Cortex of kidney (tissue), 1 donor: ENCODE results near the gene DHRS7.

Experiments used
- DNase-seq: peaks from one replicate; lab custom pipeline; 2025; lab: John Stamatoyannopoulos, UW

Gene DHRS7

GRCh38 chr14:60164712-60165546 lies at the start of gene DHRS7:
DHRS7 (minus strand) TSS chr14:60165398; CDS start chr14:60165309, 89 bp downstream.
- no peak for DNase-seq

- no peak for DNase-seq
These were observed 49.4 kb upstream of the DHRS7 start for GRCh38 chr14:60214415-60215126.

GRCh38 chr14:60214003-60214402 lies 48.8 kb upstream of the DHRS7 start:
- no peak for DNase-seq

GRCh38 chr14:60212503-60213371 lies 47.5 kb upstream of the DHRS7 start:
- DNase-seq: no peak

GRCh38 chr14:60211153-60211552 lies 46.0 kb upstream of the DHRS7 start:
- no peak for DNase-seq

GRCh38 chr14:60210703-60211102 lies 45.5 kb upstream of the DHRS7 start:
- DNase-seq: no peak

- no peak for DNase-seq
These were observed 41.8 kb upstream of the DHRS7 start for GRCh38 chr14:60206837-60207533.

- DNase-seq: no peak
These were observed 41.1 kb upstream of the DHRS7 start for GRCh38 chr14:60206249-60206670.

- no peak for DNase-seq
These were observed 39.9 kb upstream of the DHRS7 start for GRCh38 chr14:60204843-60205774.

GRCh38 chr14:60204104-60204842 lies 39.1 kb upstream of the DHRS7 start:
- no peak for DNase-seq

- no peak for DNase-seq
These were observed 34.1 kb upstream of the DHRS7 start for GRCh38 chr14:60199321-60199720.

- no peak for DNase-seq
These were observed 32.6 kb upstream of the DHRS7 start for GRCh38 chr14:60197629-60198303.

GRCh38 chr14:60196291-60196690 lies 31.1 kb upstream of the DHRS7 start:
- no peak for DNase-seq

- DNase-seq: no peak
These were observed 30.1 kb upstream of the DHRS7 start for GRCh38 chr14:60195179-60195810.

- no peak for DNase-seq
These were observed 25.0 kb upstream of the DHRS7 start for GRCh38 chr14:60189923-60190840.

- DNase-seq: no peak
These were observed 23.5 kb upstream of the DHRS7 start for GRCh38 chr14:60188696-60189095.

GRCh38 chr14:60188115-60188514 lies 22.9 kb upstream of the DHRS7 start:
- DNase-seq: no peak
